GM21737 (cell line): Measurements from ENCODE around the gene NPSR1.
"Not testable (repeated sequence)": the region's sequence is repeated elsewhere in the genome, so short reads cannot be mapped to it uniquely, and the experiment has no call there.

ENCODE experiments used
- ATAC-seq: cut with Tn5 transposase; IDR thresholded peaks from one replicate; pipeline ENCODE4 v1.9.1; 2021; ENCODE audit warnings: mild to moderate bottlenecking, moderate library complexity; ENCODE audit not compliant: unreplicated experiment

NPSR1 gene

GRCh38 chr7:34835901-34836600 is 178.0 kb downstream of the NPSR1 start:
- ATAC-seq, result no peak

- no peak for ATAC-seq
Measured at GRCh38 chr7:34837316-34837715, 179.3 kb downstream of the NPSR1 start.

- ATAC-seq, result no peak
Measured at GRCh38 chr7:34837801-34838201, 179.8 kb downstream of the NPSR1 start.

GRCh38 chr7:34838329-34838728 is 180.3 kb downstream of the NPSR1 start:
- no peak for ATAC-seq

- no peak for ATAC-seq
Measured at GRCh38 chr7:34839645-34840044, 181.6 kb downstream of the NPSR1 start.

- no peak for ATAC-seq
Measured at GRCh38 chr7:34840176-34840785, 182.3 kb downstream of the NPSR1 start.

GRCh38 chr7:34841326-34841725 is 183.3 kb downstream of the NPSR1 start:
- ATAC-seq, result no peak

GRCh38 chr7:34842782-34843181 is 184.8 kb downstream of the NPSR1 start:
- no peak for ATAC-seq

GRCh38 chr7:34844406-34844805 is 186.4 kb downstream of the NPSR1 start:
- ATAC-seq, result no peak

- no peak for ATAC-seq
Measured at GRCh38 chr7:34844936-34845665, 187.1 kb downstream of the NPSR1 start.

GRCh38 chr7:34845666-34846361 is 187.8 kb downstream of the NPSR1 start:
- no peak for ATAC-seq

GRCh38 chr7:34846976-34847375 is 189.0 kb downstream of the NPSR1 start:
- ATAC-seq, result no peak

- no peak for ATAC-seq
Measured at GRCh38 chr7:34848670-34849069, 190.7 kb downstream of the NPSR1 start.

- ATAC-seq, result no peak
Measured at GRCh38 chr7:34849163-34849960, 191.3 kb downstream of the NPSR1 start.

- no peak for ATAC-seq
Measured at GRCh38 chr7:34849986-34850385, 192.0 kb downstream of the NPSR1 start.

GRCh38 chr7:34850681-34851080 is 192.7 kb downstream of the NPSR1 start:
- no peak for ATAC-seq

GRCh38 chr7:34851431-34851830 is 193.4 kb downstream of the NPSR1 start:
- ATAC-seq, result no peak

GRCh38 chr7:34858444-34858843 is 200.4 kb downstream of the NPSR1 start:
- ATAC-seq, result not testable (repeated sequence)

GRCh38 chr7:34859281-34859680 is 201.3 kb downstream of the NPSR1 start:
- not testable (repeated sequence) for ATAC-seq

- not testable (repeated sequence) for ATAC-seq
Measured at GRCh38 chr7:34866222-34866621, 208.2 kb downstream of the NPSR1 start.

GRCh38 chr7:34867341-34867740 is 209.3 kb downstream of the NPSR1 start:
- not testable (repeated sequence) for ATAC-seq
